PFSK-1 (cell line): ENCODE measurements around the gene SCN8A.

ENCODE experiments used
- FOXP2 ChIP-seq: optimal IDR thresholded peaks from 2 replicates; pipeline ENCODE3; 2011; ENCODE audit warnings: borderline replicate concordance, control low read depth, inconsistent platforms; ENCODE audit not compliant: insufficient read depth; ENCODE audit errors: extremely low read length, extremely low read depth
- POLR2AphosphoS5 ChIP-seq: IDR thresholded peaks from 2 replicates; pipeline ENCODE4 v1.6.1; 2012; ENCODE audit warnings: low read depth, mild to moderate bottlenecking, control low read depth, low read length, moderate library complexity
- SIN3A ChIP-seq: IDR thresholded peaks from 2 replicates; pipeline ENCODE4 v1.6.1; 2012; ENCODE audit warnings: mild to moderate bottlenecking, low read length, moderate library complexity, borderline replicate concordance; ENCODE audit not compliant: insufficient read depth
- TAF1 ChIP-seq: IDR thresholded peaks from 2 replicates; pipeline ENCODE4 v1.6.1; 2012; ENCODE audit warnings: low read length, control low read depth, borderline replicate concordance; ENCODE audit not compliant: insufficient read depth
- TF ChIP-seq, protein P1 (sequence below), 2 experiments: IDR thresholded peaks; 2 replicates each; pipeline versions ENCODE4 v1.6.1 to v1.8.0; 2011 to 2012; ENCODE audit warnings: low read depth in 2 of 2, low read length in 2 of 2, control low read depth in 1 of 2, inconsistent platforms in 1 of 2, mild to moderate bottlenecking in 1 of 2, moderate library complexity in 1 of 2; ENCODE audit not compliant: insufficient read depth in 1 of 2

SCN8A gene

DNA sequence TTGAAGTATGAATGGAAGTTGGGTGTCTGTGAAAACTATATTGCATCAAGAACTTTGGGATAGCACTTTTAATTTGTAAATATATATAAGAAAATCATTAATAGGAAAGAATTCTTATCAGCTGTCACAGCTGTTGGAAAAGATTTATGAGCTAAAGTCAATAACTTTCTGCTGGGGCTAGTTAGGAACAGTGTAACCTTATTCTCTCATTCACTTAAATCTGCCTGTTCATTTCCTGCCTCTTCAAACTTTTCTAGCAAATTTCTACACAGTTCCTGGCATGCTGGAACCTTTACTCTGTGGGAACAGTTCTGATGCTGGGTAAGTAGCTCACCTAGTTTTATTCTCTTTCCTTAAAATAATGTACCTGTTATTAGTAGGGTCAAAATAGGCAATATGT is 109.9 kb downstream of the SCN8A start:
- no peak for TF ChIP-seq TAF1
- no peak for TF ChIP-seq SIN3A
- TF ChIP-seq POLR2AphosphoS5 = no peak
- TF ChIP-seq, protein P1, sequence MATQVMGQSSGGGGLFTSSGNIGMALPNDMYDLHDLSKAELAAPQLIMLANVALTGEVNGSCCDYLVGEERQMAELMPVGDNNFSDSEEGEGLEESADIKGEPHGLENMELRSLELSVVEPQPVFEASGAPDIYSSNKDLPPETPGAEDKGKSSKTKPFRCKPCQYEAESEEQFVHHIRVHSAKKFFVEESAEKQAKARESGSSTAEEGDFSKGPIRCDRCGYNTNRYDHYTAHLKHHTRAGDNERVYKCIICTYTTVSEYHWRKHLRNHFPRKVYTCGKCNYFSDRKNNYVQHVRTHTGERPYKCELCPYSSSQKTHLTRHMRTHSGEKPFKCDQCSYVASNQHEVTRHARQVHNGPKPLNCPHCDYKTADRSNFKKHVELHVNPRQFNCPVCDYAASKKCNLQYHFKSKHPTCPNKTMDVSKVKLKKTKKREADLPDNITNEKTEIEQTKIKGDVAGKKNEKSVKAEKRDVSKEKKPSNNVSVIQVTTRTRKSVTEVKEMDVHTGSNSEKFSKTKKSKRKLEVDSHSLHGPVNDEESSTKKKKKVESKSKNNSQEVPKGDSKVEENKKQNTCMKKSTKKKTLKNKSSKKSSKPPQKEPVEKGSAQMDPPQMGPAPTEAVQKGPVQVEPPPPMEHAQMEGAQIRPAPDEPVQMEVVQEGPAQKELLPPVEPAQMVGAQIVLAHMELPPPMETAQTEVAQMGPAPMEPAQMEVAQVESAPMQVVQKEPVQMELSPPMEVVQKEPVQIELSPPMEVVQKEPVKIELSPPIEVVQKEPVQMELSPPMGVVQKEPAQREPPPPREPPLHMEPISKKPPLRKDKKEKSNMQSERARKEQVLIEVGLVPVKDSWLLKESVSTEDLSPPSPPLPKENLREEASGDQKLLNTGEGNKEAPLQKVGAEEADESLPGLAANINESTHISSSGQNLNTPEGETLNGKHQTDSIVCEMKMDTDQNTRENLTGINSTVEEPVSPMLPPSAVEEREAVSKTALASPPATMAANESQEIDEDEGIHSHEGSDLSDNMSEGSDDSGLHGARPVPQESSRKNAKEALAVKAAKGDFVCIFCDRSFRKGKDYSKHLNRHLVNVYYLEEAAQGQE (IDR thresholded peaks at IDR 0.05; ENCODE audit: insufficient read depth in 1 of 2, low read depth in 2 of 2, low read length in 2 of 2) = no peak
- no peak for TF ChIP-seq FOXP2

DNA sequence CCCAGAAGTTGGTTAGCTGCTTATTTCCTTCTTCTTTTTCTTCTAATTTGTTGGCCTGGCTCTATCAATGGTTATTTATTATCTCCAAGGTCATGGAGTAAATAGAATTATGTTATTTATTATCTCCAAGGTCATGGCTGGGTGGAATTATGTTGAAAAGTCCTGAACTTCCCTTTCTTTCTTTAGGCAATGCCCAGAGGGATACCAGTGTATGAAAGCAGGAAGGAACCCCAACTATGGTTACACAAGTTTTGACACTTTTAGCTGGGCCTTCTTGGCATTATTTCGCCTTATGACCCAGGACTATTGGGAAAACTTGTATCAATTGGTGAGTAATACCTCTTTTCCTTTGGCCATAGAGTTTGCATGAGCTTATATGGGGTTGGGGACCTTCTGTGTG is 111.6 kb downstream of the SCN8A start:
- TF ChIP-seq, protein P1 (IDR thresholded peaks at IDR 0.05; ENCODE audit: insufficient read depth in 1 of 2, low read depth in 2 of 2, low read length in 2 of 2) = no peak
- no peak for TF ChIP-seq SIN3A
- TF ChIP-seq TAF1 = no peak
- TF ChIP-seq FOXP2 = no peak
- TF ChIP-seq POLR2AphosphoS5 = no peak

DNA sequence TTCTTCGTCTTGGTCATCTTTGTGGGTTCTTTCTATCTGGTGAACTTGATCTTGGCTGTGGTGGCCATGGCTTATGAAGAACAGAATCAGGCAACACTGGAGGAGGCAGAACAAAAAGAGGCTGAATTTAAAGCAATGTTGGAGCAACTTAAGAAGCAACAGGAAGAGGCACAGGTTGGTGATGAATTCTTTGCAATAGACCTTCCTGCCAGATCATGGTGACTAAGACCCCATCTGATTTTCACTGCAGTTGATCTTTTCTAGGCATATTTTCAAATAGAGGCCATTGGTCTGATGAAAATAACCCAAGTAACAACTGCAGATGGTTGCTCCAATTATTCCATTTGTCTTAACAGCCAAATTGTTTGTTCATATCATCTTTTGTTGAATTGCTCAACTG is 114.4 kb downstream of the SCN8A start:
- TF ChIP-seq TAF1 = no peak
- TF ChIP-seq, protein P1 (IDR thresholded peaks at IDR 0.05; ENCODE audit: insufficient read depth in 1 of 2, low read depth in 2 of 2, low read length in 2 of 2) = no peak
- no peak for TF ChIP-seq FOXP2
- no peak for TF ChIP-seq SIN3A
- TF ChIP-seq POLR2AphosphoS5 = no peak

DNA sequence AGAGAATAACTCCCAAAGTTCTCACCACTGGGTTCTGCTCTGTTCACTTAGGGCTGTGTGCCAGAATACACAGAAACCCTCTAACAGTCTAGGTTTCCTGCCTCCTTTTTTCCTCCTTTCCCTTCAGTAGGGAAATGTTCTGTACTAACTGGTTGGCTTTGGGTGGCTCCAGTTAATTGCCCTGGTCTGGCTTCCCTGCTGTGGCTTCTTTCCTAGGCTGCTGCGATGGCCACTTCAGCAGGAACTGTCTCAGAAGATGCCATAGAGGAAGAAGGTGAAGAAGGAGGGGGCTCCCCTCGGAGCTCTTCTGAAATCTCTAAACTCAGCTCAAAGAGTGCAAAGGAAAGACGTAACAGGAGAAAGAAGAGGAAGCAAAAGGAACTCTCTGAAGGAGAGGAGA is 115.2 kb downstream of the SCN8A start:
- no peak for TF ChIP-seq POLR2AphosphoS5
- TF ChIP-seq FOXP2 = no peak
- no peak for TF ChIP-seq SIN3A
- no peak for TF ChIP-seq TAF1
- TF ChIP-seq, protein P1 (IDR thresholded peaks at IDR 0.05; ENCODE audit: insufficient read depth in 1 of 2, low read depth in 2 of 2, low read length in 2 of 2) = no peak

DNA sequence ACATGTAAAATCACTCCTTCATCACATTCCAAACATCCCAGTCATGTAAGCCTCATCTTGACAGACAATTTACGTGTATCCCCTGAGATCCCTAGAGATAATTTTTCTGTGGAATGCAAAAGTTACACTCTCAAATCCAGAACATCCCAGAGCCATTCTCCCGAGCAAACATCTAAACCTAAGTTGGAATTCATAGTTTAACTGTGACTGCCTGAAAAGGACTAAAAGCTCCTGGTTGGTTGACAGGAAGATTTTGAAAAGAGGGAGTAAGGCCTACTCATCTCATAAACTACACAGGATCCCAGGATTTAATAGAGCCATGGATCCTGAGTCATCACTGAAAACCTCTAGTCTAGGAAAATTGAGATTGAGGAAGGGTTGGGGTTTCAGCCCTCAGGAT is 123.6 kb downstream of the SCN8A start:
- TF ChIP-seq SIN3A (no peak), POLR2AphosphoS5 (no peak)
